Stimulated activated CD8-positive, alpha-beta memory T cell treated with anti-CD3 and anti-CD28 coated beads, Interleukin-12 subunit alpha, Interleukin-12 subunit beta, amount 100 ng/mL, for 24 hours (primary cell): ENCODE results near the gene EPGN.
"Not testable (repeated sequence)": the region's sequence is repeated elsewhere in the genome, so short reads cannot be mapped to it uniquely, and the experiment has no call there.

Source experiments
- DNase-seq: peaks from one replicate; pipeline ENCODE4 v3.0.0-alpha.2; 2020; ENCODE audit errors: extremely low read depth

Gene EPGN

GRCh38 chr4:74339501-74339900 is 31.2 kb downstream of the EPGN start:
- no peak for DNase-seq

GRCh38 chr4:74340421-74340820 is 32.2 kb downstream of the EPGN start:
- not testable (repeated sequence) for DNase-seq

- DNase-seq = no peak
These were observed 35.8 kb downstream of the EPGN start for GRCh38 chr4:74344031-74344430.

- DNase-seq = no peak
These were observed 45.6 kb downstream of the EPGN start for GRCh38 chr4:74353858-74354257.

- DNase-seq = no peak
These were observed 49.7 kb downstream of the EPGN start for GRCh38 chr4:74357965-74358364.

GRCh38 chr4:74361671-74362070 is 53.4 kb downstream of the EPGN start:
- no peak for DNase-seq

- no peak for DNase-seq
These were observed 54.1 kb downstream of the EPGN start for GRCh38 chr4:74362347-74362746.

GRCh38 chr4:74364256-74364651 is 56.0 kb downstream of the EPGN start:
- DNase-seq = no peak

- no peak for DNase-seq
These were observed 56.6 kb downstream of the EPGN start, which contains the start of gene EREG for GRCh38 chr4:74364652-74365491. Gene EREG (plus strand): TSS chr4:74365145. CDS start chr4:74365309, 164 bp downstream.

- DNase-seq = no peak
These were observed 57.5 kb downstream of the EPGN start for GRCh38 chr4:74365761-74366160.
